HEK293 (cell line): ENCODE measurements around the gene SLC12A3.

Experiments used
- ATF2 ChIP-seq: fragments of 450-650 bp; formaldehyde crosslinking; IDR thresholded peaks from 2 replicates; pipeline ENCODE4 v1.5.1; 2016; ENCODE audit warnings: missing biosample characterization, missing genetic modification characterization, low read depth
- EGR2 ChIP-seq: fragments of 450-650 bp; formaldehyde crosslinking; IDR thresholded peaks from 2 replicates; pipeline ENCODE4 v1.5.1; 2016; ENCODE audit warnings: low read depth, missing biosample characterization, missing genetic modification characterization
- GLI2 ChIP-seq: fragments of 450-650 bp; formaldehyde crosslinking; IDR thresholded peaks from 2 replicates; pipeline ENCODE4; 2017; ENCODE audit warnings: missing biosample characterization, missing genetic modification characterization, low read depth, borderline replicate concordance
- HIC1 ChIP-seq: fragments of 450-650 bp; formaldehyde crosslinking; IDR thresholded peaks from 2 replicates; pipeline ENCODE4 v1.5.1; 2016; ENCODE audit warnings: missing biosample characterization, missing genetic modification characterization
- KLF10 ChIP-seq: fragments of 450-650 bp; IDR thresholded peaks from 2 replicates; pipeline ENCODE4 v1.5.1; 2018; ENCODE audit warnings: missing biosample characterization, mild to moderate bottlenecking, missing genetic modification characterization
- KLF7 ChIP-seq: fragments of 450-650 bp; formaldehyde crosslinking; IDR thresholded peaks from 2 replicates; pipeline ENCODE4 v1.5.1; 2016; ENCODE audit warnings: missing biosample characterization, missing genetic modification characterization, borderline replicate concordance
- KLF9 ChIP-seq: fragments of 450-650 bp; formaldehyde crosslinking; IDR thresholded peaks from 2 replicates; pipeline ENCODE4 v1.5.1; 2016; ENCODE audit warnings: missing biosample characterization, missing genetic modification characterization, low read depth
- SCRT2 ChIP-seq: fragments of 450-650 bp; formaldehyde crosslinking; IDR thresholded peaks from 2 replicates; pipeline ENCODE4 v1.5.1; 2016; ENCODE audit warnings: missing biosample characterization, missing genetic modification characterization
- SP7 ChIP-seq: fragments of 450-650 bp; formaldehyde crosslinking; IDR thresholded peaks from 2 replicates; pipeline ENCODE4 v1.5.1; 2016; ENCODE audit warnings: missing biosample characterization, missing genetic modification characterization
- YY2 ChIP-seq: fragments of 450-650 bp; formaldehyde crosslinking; IDR thresholded peaks from 2 replicates; pipeline ENCODE4 v1.5.1; 2016; ENCODE audit warnings: missing biosample characterization, missing genetic modification characterization
- ZBTB17 ChIP-seq: fragments of 450-650 bp; formaldehyde crosslinking; IDR thresholded peaks from 2 replicates; pipeline ENCODE4 v1.5.1; 2016; ENCODE audit warnings: missing biosample characterization, missing genetic modification characterization
- ZBTB20 ChIP-seq: fragments of 450-650 bp; formaldehyde crosslinking; IDR thresholded peaks from 2 replicates; pipeline ENCODE4 v1.5.1; 2016; ENCODE audit warnings: missing biosample characterization, missing genetic modification characterization
- ZBTB26 ChIP-seq: fragments of 450-650 bp; formaldehyde crosslinking; optimal IDR thresholded peaks from 2 replicates; pipeline ENCODE3; 2016; ENCODE audit warnings: missing biosample characterization, mild to moderate bottlenecking, missing genetic modification characterization
- ZFP37 ChIP-seq: fragments of 450-650 bp; formaldehyde crosslinking; IDR thresholded peaks from 2 replicates; pipeline ENCODE4 v1.5.1; 2016; ENCODE audit warnings: missing biosample characterization, missing genetic modification characterization
- ZNF121 ChIP-seq: fragments of 450-650 bp; formaldehyde crosslinking; IDR thresholded peaks from 2 replicates; pipeline ENCODE4 v1.5.1; 2016; ENCODE audit warnings: missing biosample characterization, missing genetic modification characterization
- ZNF146 ChIP-seq: fragments of 450-650 bp; formaldehyde crosslinking; IDR thresholded peaks from 2 replicates; pipeline ENCODE4 v1.5.1; 2016; ENCODE audit warnings: missing biosample characterization, missing genetic modification characterization
- ZNF2 ChIP-seq: fragments of 450-650 bp; formaldehyde crosslinking; IDR thresholded peaks from 2 replicates; pipeline ENCODE4 v1.5.1; 2016; ENCODE audit warnings: missing biosample characterization, missing genetic modification characterization
- ZNF324 ChIP-seq: fragments of 450-650 bp; formaldehyde crosslinking; IDR thresholded peaks from 2 replicates; pipeline ENCODE4 v1.5.1; 2016; ENCODE audit warnings: missing biosample characterization, missing genetic modification characterization
- ZNF416 ChIP-seq: fragments of 450-650 bp; formaldehyde crosslinking; IDR thresholded peaks from 2 replicates; pipeline ENCODE4 v1.5.1; 2016; ENCODE audit warnings: missing biosample characterization, missing genetic modification characterization
- ZNF423 ChIP-seq: fragments of 450-650 bp; formaldehyde crosslinking; IDR thresholded peaks from 2 replicates; pipeline ENCODE4 v1.5.1; 2016; ENCODE audit warnings: missing biosample characterization, missing genetic modification characterization
- ZNF449 ChIP-seq: fragments of 450-650 bp; formaldehyde crosslinking; IDR thresholded peaks from 2 replicates; pipeline ENCODE4 v1.5.1; 2017; ENCODE audit warnings: missing biosample characterization, mild to moderate bottlenecking, missing genetic modification characterization, moderate library complexity
- ZNF521 ChIP-seq: fragments of 450-650 bp; formaldehyde crosslinking; IDR thresholded peaks from 2 replicates; pipeline ENCODE4 v1.5.1; 2017; ENCODE audit warnings: missing biosample characterization, mild to moderate bottlenecking, missing genetic modification characterization
- ZNF529 ChIP-seq: fragments of 450-650 bp; formaldehyde crosslinking; IDR thresholded peaks from 2 replicates; pipeline ENCODE4 v1.5.1; 2017; ENCODE audit warnings: missing genetic modification characterization, missing biosample characterization; ENCODE audit not compliant: insufficient replicate concordance
- ZNF555 ChIP-seq: fragments of 450-650 bp; formaldehyde crosslinking; conservative IDR thresholded peaks from 2 replicates; pipeline ENCODE4 v1.5.1; 2017; ENCODE audit warnings: missing biosample characterization, mild to moderate bottlenecking, missing genetic modification characterization, inconsistent platforms
- ZNF580 ChIP-seq: fragments of 450-650 bp; formaldehyde crosslinking; IDR thresholded peaks from 2 replicates; pipeline ENCODE4 v1.5.1; 2016; ENCODE audit warnings: missing biosample characterization, missing genetic modification characterization
- ZNF585B ChIP-seq: fragments of 450-650 bp; formaldehyde crosslinking; IDR thresholded peaks from 2 replicates; pipeline ENCODE4 v1.5.1; 2016; ENCODE audit warnings: missing biosample characterization, missing genetic modification characterization
- ZNF621 ChIP-seq: fragments of 450-650 bp; formaldehyde crosslinking; IDR thresholded peaks from 2 replicates; pipeline ENCODE4 v1.5.1; 2017; ENCODE audit warnings: missing biosample characterization, missing genetic modification characterization
- ZNF629 ChIP-seq: fragments of 450-650 bp; formaldehyde crosslinking; IDR thresholded peaks from 2 replicates; pipeline ENCODE4 v1.5.1; 2017; ENCODE audit warnings: missing biosample characterization, missing genetic modification characterization
- ZNF660 ChIP-seq: fragments of 450-650 bp; IDR thresholded peaks from 2 replicates; pipeline ENCODE4 v1.5.1; 2018; ENCODE audit warnings: missing biosample characterization, mild to moderate bottlenecking, missing genetic modification characterization
- ZNF670 ChIP-seq: fragments of 450-650 bp; formaldehyde crosslinking; IDR thresholded peaks from 2 replicates; pipeline ENCODE4 v1.5.1; 2016; ENCODE audit warnings: missing biosample characterization, missing genetic modification characterization, low read depth
- ZNF677 ChIP-seq: fragments of 450-650 bp; IDR thresholded peaks from 2 replicates; pipeline ENCODE4 v1.5.0; 2018; ENCODE audit warnings: missing biosample characterization, mild to moderate bottlenecking, missing genetic modification characterization, moderate library complexity
- ZNF747 ChIP-seq: fragments of 450-650 bp; formaldehyde crosslinking; IDR thresholded peaks from 2 replicates; pipeline ENCODE4 v1.5.1; 2016; ENCODE audit warnings: missing biosample characterization, missing genetic modification characterization
- ZNF830 ChIP-seq: fragments of 450-650 bp; IDR thresholded peaks from 2 replicates; pipeline ENCODE4 v1.5.0; 2018; ENCODE audit warnings: missing biosample characterization, missing genetic modification characterization, low read depth, mild to moderate bottlenecking, moderate library complexity
- ZNF843 ChIP-seq: fragments of 450-650 bp; formaldehyde crosslinking; IDR thresholded peaks from 2 replicates; pipeline ENCODE4 v1.5.1; 2016; ENCODE audit warnings: missing biosample characterization, missing genetic modification characterization
- ZSCAN23 ChIP-seq: fragments of 450-650 bp; formaldehyde crosslinking; IDR thresholded peaks from 2 replicates; pipeline ENCODE4 v1.5.1; 2016; ENCODE audit warnings: missing biosample characterization, missing genetic modification characterization

The SLC12A3 gene

GRCh38 chr16:56931892-56932720, 67.1 kb downstream of the SLC12A3 start, which contains the start of gene HERPUD1 (continued):
- TF ChIP-seq YY2 (tag by site-specific recombination) (peak; percentile 67), ZNF324 (tag by site-specific recombination) (no peak), ZNF521 (tag by site-specific recombination) (no peak), KLF10 (tag by site-specific recombination) (peak; percentile 65), ZBTB20 (tag by site-specific recombination) (peak; percentile 97), ZNF121 (tag by site-specific recombination) (0 out of 2 replicates have a peak, but pooled peaks have one; percentile 37), ZNF621 (no peak), ZNF146 (tag by site-specific recombination) (no peak), ZNF416 (tag by site-specific recombination) (no peak), ZNF585B (tag by site-specific recombination) (no peak), EGR2 (tag by site-specific recombination) (peak; percentile 35; the same call in 1 of the 2 replicates), ZBTB26 (tag by site-specific recombination) (peak; percentile 94), SCRT2 (tag by site-specific recombination) (no peak), ZNF830 (tag by site-specific recombination) (no peak), ZNF677 (tag by site-specific recombination) (peak; percentile 24; the same call in 1 of the 2 replicates), SP7 (peak; percentile 49; the same call in 1 of the 2 replicates), ZNF747 (tag by site-specific recombination) (0 out of 2 replicates have a peak, but pooled peaks have one; percentile 60), ZNF423 (tag by site-specific recombination) (peak; percentile 100), ZNF2 (tag by site-specific recombination) (peak; percentile 26; the same call in 1 of the 2 replicates), ZSCAN23 (no peak), ZNF629 (peak; percentile 81), ZNF843 (tag by site-specific recombination) (peak; percentile 22; the same call in 1 of the 2 replicates), ZNF449 (tag by site-specific recombination) (peak; percentile 16; the same call in 1 of the 2 replicates), GLI2 (no peak), HIC1 (tag by site-specific recombination) (peak; percentile 99), ATF2 (tag by site-specific recombination) (peak; percentile 37; the same call in 1 of the 2 replicates), KLF9 (tag by site-specific recombination) (peak; percentile 40; the same call in 1 of the 2 replicates), ZNF580 (no peak), KLF7 (tag by site-specific recombination) (no peak), ZNF660 (peak; percentile 89), ZNF670 (tag by site-specific recombination) (no peak), ZFP37 (0 out of 2 replicates have a peak, but pooled peaks have one; percentile 28), ZBTB17 (peak; percentile 60), ZNF555 (no peak), ZNF529 (tag by site-specific recombination) (no peak)
